CD14-positive monocyte (primary cell): ENCODE data around the gene FUT4. TPM values are rescaled to one million over a fixed set of nuclear protein-coding genes. Genes with fewer than 3 reads are reported as not detected.

Source experiments
- DNase-seq, 3 donors: peaks; one replicate each; pipeline ENCODE4 v3.0.0-alpha.2; 2011 to 2022
- H2AFZ ChIP-seq: 2 replicates; pipeline ENCODE4 v1.6.0; 2012; ENCODE audit warnings: mild to moderate bottlenecking, low read depth, low read length, inconsistent platforms; ENCODE audit not compliant: insufficient read depth, poor library complexity, severe bottlenecking
- H3K27ac ChIP-seq, 2 donors: 1 replicate in 1 of 2; 2 replicates in 1 of 2; pipeline ENCODE4 v1.5.1; 2012 to 2013; ENCODE audit warnings: low read length in 2 of 2, control low read depth in 1 of 2, inconsistent platforms in 1 of 2, low read depth in 1 of 2, mild to moderate bottlenecking in 1 of 2
- H3K27me3 ChIP-seq, 2 donors: one replicate each; pipeline versions ENCODE4 v1.6.0 to v1.6.1; 2011 to 2013; ENCODE audit warnings: low read length in 2 of 2; ENCODE audit not compliant: control insufficient read depth in 2 of 2, insufficient read depth in 2 of 2
- H3K36me3 ChIP-seq, 2 donors: replicated peaks in 1 of 2; 1 replicate in 1 of 2; 2 replicates in 1 of 2; pipeline versions ENCODE4 v1.5.1 to v1.6.1; 2012 to 2013; ENCODE audit warnings: low read length in 2 of 2, control low read depth in 1 of 2, inconsistent platforms in 1 of 2, mild to moderate bottlenecking in 1 of 2; ENCODE audit not compliant: insufficient read depth in 2 of 2, control insufficient read depth in 1 of 2
- H3K4me1 ChIP-seq, 2 donors: 1 replicate in 1 of 2; 2 replicates in 1 of 2; pipeline versions ENCODE4 v1.5.1 to v1.6.1; 2012 to 2013; ENCODE audit warnings: low read length in 2 of 2, control low read depth in 1 of 2, inconsistent platforms in 1 of 2, mild to moderate bottlenecking in 1 of 2, moderate library complexity in 1 of 2; ENCODE audit not compliant: insufficient read depth in 2 of 2, control insufficient read depth in 1 of 2
- H3K4me2 ChIP-seq: replicated peaks from 2 replicates; pipeline ENCODE3; 2012; ENCODE audit warnings: low read length, moderate library complexity, mild to moderate bottlenecking; ENCODE audit not compliant: poor library complexity, severe bottlenecking; ENCODE audit errors: extremely low read depth
- H3K4me3 ChIP-seq, 3 experiments: fragments of 200-600 bp in 1 of 3; sonication (generic) in 1 of 3; replicated peaks in 1 of 3; 1 replicate in 2 of 3; 2 replicates in 1 of 3; pipeline ENCODE4 v1.5.1; 2011 to 2013; ENCODE audit warnings: low read length in 3 of 3, mild to moderate bottlenecking in 3 of 3, control low read depth in 2 of 3, low read depth in 2 of 3, inconsistent platforms in 1 of 3, moderate library complexity in 1 of 3
- H3K79me2 ChIP-seq: 2 replicates; pipeline ENCODE4 v1.6.0; 2012; ENCODE audit warnings: mild to moderate bottlenecking, control low read depth, inconsistent platforms, low read length, moderate library complexity; ENCODE audit not compliant: insufficient read depth
- H3K9ac ChIP-seq: 2 replicates; pipeline ENCODE4 v1.6.0; 2017; ENCODE audit warnings: low read length, mild to moderate bottlenecking; ENCODE audit not compliant: insufficient read depth, poor library complexity, severe bottlenecking
- H3K9me3 ChIP-seq, 2 donors: replicated peaks in 1 of 2; 1 replicate in 1 of 2; 2 replicates in 1 of 2; pipeline versions ENCODE4 v1.5.1 to v1.6.1; 2012 to 2013; ENCODE audit warnings: low read length in 2 of 2, control low read depth in 1 of 2; ENCODE audit not compliant: control insufficient read depth in 1 of 2, insufficient read depth in 1 of 2
- H4K20me1 ChIP-seq: 2 replicates; pipeline ENCODE4 v1.6.0; 2012; ENCODE audit warnings: mild to moderate bottlenecking, low read length, control low read depth, moderate library complexity; ENCODE audit not compliant: insufficient read depth
- H3K27ac Mint-ChIP-seq, 7 donors: one replicate each; pipeline ENCODE4 v1.8.0; 2020; ENCODE audit warnings: mild to moderate bottlenecking in 7 of 7, mixed read lengths in 7 of 7, moderate library complexity in 6 of 7, inconsistent platforms in 2 of 7
- H3K27me3 Mint-ChIP-seq, 3 donors: one replicate each; pipeline ENCODE4 v1.8.0; 2021 to 2022; ENCODE audit warnings: low read depth in 3 of 3, mild to moderate bottlenecking in 3 of 3, mixed read lengths in 3 of 3, moderate library complexity in 3 of 3, inconsistent platforms in 1 of 3
- H3K36me3 Mint-ChIP-seq, 2 donors: one replicate each; pipeline ENCODE4 v1.8.0; 2020; ENCODE audit warnings: mixed read lengths in 2 of 2, inconsistent platforms in 1 of 2, mild to moderate bottlenecking in 1 of 2
- H3K4me1 Mint-ChIP-seq: one replicate; pipeline ENCODE4 v1.8.0; 2020; ENCODE audit warnings: mild to moderate bottlenecking, mixed read lengths
- H3K4me3 Mint-ChIP-seq, 2 donors: one replicate each; pipeline ENCODE4 v1.8.0; 2020; ENCODE audit warnings: mild to moderate bottlenecking in 2 of 2, mixed read lengths in 2 of 2, moderate library complexity in 1 of 2
- H3K9me3 Mint-ChIP-seq, 7 donors: one replicate each; pipeline ENCODE4 v1.8.0; 2020 to 2022; ENCODE audit warnings: mixed read lengths in 7 of 7, mild to moderate bottlenecking in 6 of 7, moderate library complexity in 6 of 7, inconsistent platforms in 2 of 7
- WGBS: methylation state at CpG from one replicate; pipeline ENCODE4 v1.1.5; 2013; ENCODE audit warnings: missing lambda C conversion rate; ENCODE audit not compliant: insufficient coverage; 5-methylcytosine and 5-hydroxymethylcytosine counted together
- intact Hi-C, 2 donors: fragments of 100-400 bp; cut with micrococcal nuclease; formaldehyde crosslinking; loops; one replicate each; pipeline versions ENCODE4 v1.15.0 to v1.15.1; 2023
- polyA plus RNA-seq, 3 donors: library from polyadenylated mRNA; depleted of rRNA in 1 of 3; unstranded in 2 of 3; stranded (reverse) in 1 of 3; fragments of 300-500 nt in 2 of 3; fragments of >200 nt in 1 of 3; fragmentation: Illumina TruSeq in 2 of 3; gene quantifications; 1 replicate in 2 of 3; 2 replicates in 1 of 3; pipeline ENCODE4 v1.2.3, GENCODE V29; 2012 to 2021
- TF ChIP-seq, protein P1 (sequence below): fragments of 200-600 bp; IDR thresholded peaks from one replicate; pipeline ENCODE4 v1.8.0; 2022; ENCODE audit warnings: antibody characterized with exemption, mild to moderate bottlenecking

Gene FUT4
- polyA plus RNA-seq, 3 donors, result 5.4 to 19.9 (median 6.5) TPM

DNA sequence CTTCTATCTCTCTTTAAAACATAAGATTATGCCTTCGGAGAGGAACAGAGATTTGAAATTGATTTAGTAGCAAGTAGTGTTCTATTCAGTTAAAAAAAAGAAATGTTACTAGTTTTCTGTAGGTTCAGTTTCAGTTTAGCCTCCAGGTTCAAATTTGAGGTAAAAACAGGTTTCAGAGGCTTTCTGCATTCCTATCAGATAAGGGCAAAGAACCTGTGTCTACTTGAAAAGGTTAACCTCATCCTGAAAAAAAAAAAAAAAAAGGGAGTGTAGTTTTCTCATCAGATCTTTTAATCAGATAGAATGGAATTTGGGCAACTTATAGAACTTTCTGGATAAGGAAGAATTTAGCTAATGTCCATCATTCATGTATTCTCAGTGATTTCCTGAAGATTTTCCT is 19.4 kb upstream of the FUT4 start:
- Histone ChIP-seq H3K27me3 (no peaks in the 10 kb centered on the region), H4K20me1 (no peaks in the 10 kb centered on the region), H3K4me1 (peaks cover 24 to 30% of the 10 kb centered on the region in 2 donors), H3K4me3 (no peak overlapping the region), H3K27ac (no peak overlapping the region), H2AFZ (no peak overlapping the region), H3K4me2 (no peak overlapping the region), H3K9me3 (no peaks in the 10 kb centered on the region), H3K79me2 (peaks cover 8% of the 10 kb centered on the region), H3K36me3 (no peaks in the 10 kb centered on the region), H3K9ac (no peak overlapping the region)
- Mint-ChIP-seq H3K9me3 (no peaks in the 10 kb centered on the region), H3K4me3 (no peak overlapping the region), H3K27ac (no peak overlapping the region), H3K36me3 (no peaks in the 10 kb centered on the region), H3K4me1 (peaks cover 23% of the 10 kb centered on the region), H3K27me3 (no peaks in the 10 kb centered on the region)
- WGBS, result no CpG with 5 or more reads among the region's 1 CpG
- TF ChIP-seq, protein P1, sequence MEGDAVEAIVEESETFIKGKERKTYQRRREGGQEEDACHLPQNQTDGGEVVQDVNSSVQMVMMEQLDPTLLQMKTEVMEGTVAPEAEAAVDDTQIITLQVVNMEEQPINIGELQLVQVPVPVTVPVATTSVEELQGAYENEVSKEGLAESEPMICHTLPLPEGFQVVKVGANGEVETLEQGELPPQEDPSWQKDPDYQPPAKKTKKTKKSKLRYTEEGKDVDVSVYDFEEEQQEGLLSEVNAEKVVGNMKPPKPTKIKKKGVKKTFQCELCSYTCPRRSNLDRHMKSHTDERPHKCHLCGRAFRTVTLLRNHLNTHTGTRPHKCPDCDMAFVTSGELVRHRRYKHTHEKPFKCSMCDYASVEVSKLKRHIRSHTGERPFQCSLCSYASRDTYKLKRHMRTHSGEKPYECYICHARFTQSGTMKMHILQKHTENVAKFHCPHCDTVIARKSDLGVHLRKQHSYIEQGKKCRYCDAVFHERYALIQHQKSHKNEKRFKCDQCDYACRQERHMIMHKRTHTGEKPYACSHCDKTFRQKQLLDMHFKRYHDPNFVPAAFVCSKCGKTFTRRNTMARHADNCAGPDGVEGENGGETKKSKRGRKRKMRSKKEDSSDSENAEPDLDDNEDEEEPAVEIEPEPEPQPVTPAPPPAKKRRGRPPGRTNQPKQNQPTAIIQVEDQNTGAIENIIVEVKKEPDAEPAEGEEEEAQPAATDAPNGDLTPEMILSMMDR, result no peak
- intact Hi-C loops, result loop anchor here in 1 of 2 donors (5.0 kb wide), 1 partner anchor 73 kb away; no protein-coding TSS in a partner anchor
- DNase-seq, result no peak

DNA sequence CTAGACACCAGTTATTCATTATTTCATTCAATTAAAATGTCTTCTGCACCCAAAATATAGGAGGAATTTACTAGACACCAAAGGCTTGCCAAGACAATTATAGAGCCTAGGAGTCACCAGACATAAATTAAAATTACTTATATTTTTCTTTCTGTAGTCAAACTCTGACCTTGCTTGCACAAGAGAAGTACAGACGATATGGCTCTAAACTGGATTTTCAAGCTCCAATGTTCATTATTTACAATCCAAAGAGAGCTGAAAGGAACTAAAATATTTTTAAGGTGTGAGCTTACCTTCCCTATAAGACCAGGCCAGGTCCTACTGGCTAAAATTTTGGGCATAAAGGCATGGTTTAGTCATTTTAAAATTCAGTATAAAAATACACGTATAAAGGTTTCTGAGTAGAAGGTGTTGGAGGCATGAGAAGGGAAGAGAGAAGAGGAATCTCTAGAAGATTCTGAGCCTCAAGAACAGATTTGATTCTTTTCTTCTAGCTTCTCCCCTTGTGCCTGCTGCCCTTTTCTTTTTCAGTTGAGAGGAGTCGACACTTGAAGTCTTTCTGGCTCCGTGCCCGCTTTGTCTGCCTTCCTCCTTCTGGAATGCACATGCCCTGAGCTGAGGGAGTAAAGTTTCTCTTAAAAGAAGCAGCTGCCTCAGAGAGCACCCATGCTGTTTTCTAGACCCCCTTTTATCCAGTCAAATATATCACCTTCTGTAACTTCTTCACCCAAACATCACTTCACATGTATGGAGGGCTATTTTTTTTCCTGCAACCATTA is 18.0 kb upstream of the FUT4 start:
- Mint-ChIP-seq H3K27ac (peak overlapping the region in 5 of 7 donors; percentile 26 to 80 (median 57)), H3K36me3 (no peaks in the 10 kb centered on the region), H3K4me3 (peak overlapping the region; percentile 35 to 84), H3K9me3 (no peaks in the 10 kb centered on the region), H3K27me3 (no peaks in the 10 kb centered on the region), H3K4me1 (peaks cover 23% of the 10 kb centered on the region)
- TF ChIP-seq, protein P1, result no peak
- Histone ChIP-seq H2AFZ (no peak overlapping the region), H3K4me3 (peak overlapping the region in 1 of 3 experiments; percentile 54), H3K4me1 (peaks cover 20 to 21% of the 10 kb centered on the region in 2 donors), H4K20me1 (no peaks in the 10 kb centered on the region), H3K9ac (no peak overlapping the region), H3K27me3 (no peaks in the 10 kb centered on the region), H3K27ac (peak overlapping the region in 1 of 2 donors; percentile 62), H3K9me3 (no peaks in the 10 kb centered on the region), H3K36me3 (no peaks in the 10 kb centered on the region), H3K79me2 (peaks cover 8% of the 10 kb centered on the region), H3K4me2 (peak overlapping the region; percentile 47)
- peak; percentile 38 to 52 (median 52) for DNase-seq
- WGBS, result no CpG with 5 or more reads among the region's 5 CpGs
- intact Hi-C loops, result no loop called here
